Measurements from ENCODE around the gene CADM4.
"Not testable (repeated sequence)": the region's sequence is repeated elsewhere in the genome, so short reads cannot be mapped to it uniquely, and the experiment has no call there.

The CADM4 gene

GRCh38 chr19:43610493-43610892 lies 29.2 kb downstream of the CADM4 start:
- Mint-ChIP-seq H3K27me3 (no peaks in the 10 kb centered on the region), H3K4me1 (peaks cover 14% of the 10 kb centered on the region), H3K9me3 (no peaks in the 10 kb centered on the region), H3K4me3 (no peak overlapping the region), H3K36me3 (peaks cover 37% of the 10 kb centered on the region), H3K27ac (no peak overlapping the region)
- ATAC-seq: no peak

- H3K27ac Mint-ChIP-seq: no peak overlapping the region
- no peaks in the 10 kb centered on the region for H3K27me3 Mint-ChIP-seq
- no peak for ATAC-seq
- H3K9me3 Mint-ChIP-seq: no peaks in the 10 kb centered on the region
- H3K4me1 Mint-ChIP-seq: peaks cover 14% of the 10 kb centered on the region
- no peak overlapping the region for H3K4me3 Mint-ChIP-seq
- H3K36me3 Mint-ChIP-seq: peaks cover 37% of the 10 kb centered on the region
These were observed 29.8 kb downstream of the CADM4 start for GRCh38 chr19:43609872-43610271.

- no peak overlapping the region for H3K4me3 Mint-ChIP-seq
- H3K9me3 Mint-ChIP-seq: no peaks in the 10 kb centered on the region
- H3K27me3 Mint-ChIP-seq: no peaks in the 10 kb centered on the region
- peaks cover 21% of the 10 kb centered on the region for H3K4me1 Mint-ChIP-seq
- no peak overlapping the region for H3K27ac Mint-ChIP-seq
- peaks cover 18% of the 10 kb centered on the region for H3K36me3 Mint-ChIP-seq
- peak; percentile 27 for ATAC-seq
These were observed 32.1 kb downstream of the CADM4 start for GRCh38 chr19:43607238-43608205.

- peaks cover 12% of the 10 kb centered on the region for H3K4me1 Mint-ChIP-seq
- H3K36me3 Mint-ChIP-seq: peaks cover 11% of the 10 kb centered on the region
- ATAC-seq: no peak
- H3K9me3 Mint-ChIP-seq: no peaks in the 10 kb centered on the region
- no peak overlapping the region for H3K4me3 Mint-ChIP-seq
- H3K27me3 Mint-ChIP-seq: no peaks in the 10 kb centered on the region
- peak overlapping the region; percentile 25 for H3K27ac Mint-ChIP-seq
These were observed 33.0 kb downstream of the CADM4 start for GRCh38 chr19:43606569-43607229.

- H3K27ac Mint-ChIP-seq: peak overlapping the region; percentile 25
- H3K9me3 Mint-ChIP-seq: no peaks in the 10 kb centered on the region
- no peaks in the 10 kb centered on the region for H3K27me3 Mint-ChIP-seq
- peaks cover 12% of the 10 kb centered on the region for H3K36me3 Mint-ChIP-seq
- H3K4me3 Mint-ChIP-seq: no peak overlapping the region
- peaks cover 11% of the 10 kb centered on the region for H3K4me1 Mint-ChIP-seq
- ATAC-seq: no peak
These were observed 33.6 kb downstream of the CADM4 start for GRCh38 chr19:43605875-43606568.

GRCh38 chr19:43600326-43600725 lies 39.3 kb downstream of the CADM4 start:
- not testable (repeated sequence) for H3K9me3 Mint-ChIP-seq, H3K4me3 Mint-ChIP-seq, ATAC-seq, H3K27ac Mint-ChIP-seq, H3K27me3 Mint-ChIP-seq
- Mint-ChIP-seq H3K4me1 (peaks cover 43% of the 10 kb centered on the region), H3K36me3 (peaks cover 12% of the 10 kb centered on the region)

- Mint-ChIP-seq H3K27me3 (no peaks in the 10 kb centered on the region), H3K4me1 (peaks cover 48% of the 10 kb centered on the region), H3K27ac (no peak overlapping the region), H3K36me3 (peaks cover 12% of the 10 kb centered on the region), H3K9me3 (no peaks in the 10 kb centered on the region), H3K4me3 (no peak overlapping the region)
- ATAC-seq: no peak
These were observed 39.9 kb downstream of the CADM4 start for GRCh38 chr19:43599635-43600295.

- no peak for ATAC-seq
- Mint-ChIP-seq H3K36me3 (peaks cover 17% of the 10 kb centered on the region), H3K9me3 (no peaks in the 10 kb centered on the region), H3K27me3 (no peaks in the 10 kb centered on the region), H3K27ac (peak overlapping the region; percentile 97), H3K4me3 (no peak overlapping the region), H3K4me1 (peaks cover 45% of the 10 kb centered on the region)
These were observed 41.0 kb downstream of the CADM4 start for GRCh38 chr19:43598445-43599240.

GRCh38 chr19:43597876-43598275 lies 41.8 kb downstream of the CADM4 start:
- ATAC-seq: no peak
- H3K4me3 Mint-ChIP-seq: peak overlapping the region; percentile 95
- peaks cover 25% of the 10 kb centered on the region for H3K36me3 Mint-ChIP-seq
- no peaks in the 10 kb centered on the region for H3K9me3 Mint-ChIP-seq
- peaks cover 53% of the 10 kb centered on the region for H3K4me1 Mint-ChIP-seq
- no peaks in the 10 kb centered on the region for H3K27me3 Mint-ChIP-seq
- H3K27ac Mint-ChIP-seq: peak overlapping the region; percentile 97

GRCh38 chr19:43596842-43597461 lies 42.7 kb downstream of the CADM4 start:
- ATAC-seq: no peak
- peak overlapping the region; percentile 97 for H3K27ac Mint-ChIP-seq
- no peaks in the 10 kb centered on the region for H3K9me3 Mint-ChIP-seq
- H3K36me3 Mint-ChIP-seq: peaks cover 30% of the 10 kb centered on the region
- H3K4me3 Mint-ChIP-seq: peak overlapping the region; percentile 95
- peaks cover 57% of the 10 kb centered on the region for H3K4me1 Mint-ChIP-seq
- no peaks in the 10 kb centered on the region for H3K27me3 Mint-ChIP-seq

- Mint-ChIP-seq H3K4me3 (peak within 1 kb of the TSS; percentile 95), H3K9me3 (no peaks in the 10 kb centered on the region), H3K27ac (peak within 1 kb of the TSS; percentile 97), H3K36me3 (peaks cover 26% of the 10 kb centered on the region), H3K4me1 (peaks cover 58% of the 10 kb centered on the region), H3K27me3 (no peaks in the 10 kb centered on the region)
- peak; percentile 94 for ATAC-seq
These were observed 43.4 kb downstream of the CADM4 start, which contains the start of the genes IRGQ and ZNF576 for GRCh38 chr19:43595999-43596841. Gene IRGQ (minus strand): TSS chr19:43596134. CDS start chr19:43595338, 796 bp downstream. Gene ZNF576 (plus strand): TSS chr19:43596595. CDS start chr19:43597109, 514 bp downstream.

GRCh38 chr19:43595605-43595998 lies 44.0 kb downstream of the CADM4 start:
- H3K36me3 Mint-ChIP-seq: peaks cover 32% of the 10 kb centered on the region

More at GRCh38 chr19:43595605-43595998, 44.0 kb downstream of the CADM4 start:
- Mint-ChIP-seq H3K27ac (peak overlapping the region; percentile 97), H3K4me3 (peak overlapping the region; percentile 95), H3K27me3 (no peaks in the 10 kb centered on the region), H3K4me1 (peaks cover 64% of the 10 kb centered on the region), H3K9me3 (no peaks in the 10 kb centered on the region)
- peak; percentile 51 for ATAC-seq

Data from stimulated activated memory B cell treated with anti-CD40 and anti-IgM and Interleukin-4, amounts not matched to agents 10 μg/mL and 1 μg/mL and 100 μg/mL, for 72 hours (primary cell).